ENCODE data around the gene DENND2A. TPM values are rescaled to one million over a fixed set of nuclear protein-coding genes. Genes with fewer than 3 reads are reported as not detected.

The DENND2A gene
- total RNA-seq, 1 experiment from 2014 or later, result 10.0 TPM

DNA sequence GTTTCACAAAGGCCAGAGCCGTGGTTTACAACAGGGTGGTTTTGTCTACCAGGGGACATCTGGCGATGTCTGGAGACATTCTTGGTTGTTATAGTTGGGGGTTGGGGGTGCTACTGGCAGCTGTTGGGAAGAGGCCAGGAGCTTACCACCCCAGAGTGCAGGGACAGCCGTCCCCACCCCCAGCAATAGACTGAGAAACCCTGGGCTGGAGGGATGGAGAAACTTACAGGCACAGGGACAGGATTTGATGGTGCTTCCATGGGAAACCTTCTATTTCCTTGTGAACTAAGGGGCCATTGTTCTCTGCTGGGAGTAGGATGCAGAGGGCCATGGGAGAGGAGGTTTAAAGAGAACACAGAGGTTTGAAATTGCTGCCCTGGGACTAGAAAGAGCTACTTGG is 43.0 kb upstream of the DENND2A start (continued):
- TF ChIP-seq TCF7 (CRISPR knock-in tag; IDR thresholded peaks at IDR 0.05; ENCODE audit: low read depth), result no peak
- TF ChIP-seq, protein P1, sequence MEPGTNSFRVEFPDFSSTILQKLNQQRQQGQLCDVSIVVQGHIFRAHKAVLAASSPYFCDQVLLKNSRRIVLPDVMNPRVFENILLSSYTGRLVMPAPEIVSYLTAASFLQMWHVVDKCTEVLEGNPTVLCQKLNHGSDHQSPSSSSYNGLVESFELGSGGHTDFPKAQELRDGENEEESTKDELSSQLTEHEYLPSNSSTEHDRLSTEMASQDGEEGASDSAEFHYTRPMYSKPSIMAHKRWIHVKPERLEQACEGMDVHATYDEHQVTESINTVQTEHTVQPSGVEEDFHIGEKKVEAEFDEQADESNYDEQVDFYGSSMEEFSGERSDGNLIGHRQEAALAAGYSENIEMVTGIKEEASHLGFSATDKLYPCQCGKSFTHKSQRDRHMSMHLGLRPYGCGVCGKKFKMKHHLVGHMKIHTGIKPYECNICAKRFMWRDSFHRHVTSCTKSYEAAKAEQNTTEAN (CRISPR knock-in tag; IDR thresholded peaks at IDR 0.05), result no peak
- no peak for TF ChIP-seq ZNF416 (CRISPR knock-in tag; IDR thresholded peaks at IDR 0.05)
- TF ChIP-seq, protein P2, sequence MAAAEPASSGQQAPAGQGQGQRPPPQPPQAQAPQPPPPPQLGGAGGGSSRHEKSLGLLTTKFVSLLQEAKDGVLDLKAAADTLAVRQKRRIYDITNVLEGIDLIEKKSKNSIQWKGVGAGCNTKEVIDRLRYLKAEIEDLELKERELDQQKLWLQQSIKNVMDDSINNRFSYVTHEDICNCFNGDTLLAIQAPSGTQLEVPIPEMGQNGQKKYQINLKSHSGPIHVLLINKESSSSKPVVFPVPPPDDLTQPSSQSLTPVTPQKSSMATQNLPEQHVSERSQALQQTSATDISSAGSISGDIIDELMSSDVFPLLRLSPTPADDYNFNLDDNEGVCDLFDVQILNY (CRISPR knock-in tag; IDR thresholded peaks at IDR 0.05), result no peak
- no peak for TF ChIP-seq ESRRA (CRISPR knock-in tag; IDR thresholded peaks at IDR 0.05; ENCODE audit: borderline replicate concordance)
- no peak for TF ChIP-seq CREB1 (CRISPR knock-in tag; IDR thresholded peaks at IDR 0.05)
- TF ChIP-seq ETV6 (CRISPR knock-in tag; IDR thresholded peaks at IDR 0.05), result no peak
- no peak for TF ChIP-seq SP1 (CRISPR knock-in tag; conservative IDR thresholded peaks at IDR 0.05)
- TF ChIP-seq, protein P3, sequence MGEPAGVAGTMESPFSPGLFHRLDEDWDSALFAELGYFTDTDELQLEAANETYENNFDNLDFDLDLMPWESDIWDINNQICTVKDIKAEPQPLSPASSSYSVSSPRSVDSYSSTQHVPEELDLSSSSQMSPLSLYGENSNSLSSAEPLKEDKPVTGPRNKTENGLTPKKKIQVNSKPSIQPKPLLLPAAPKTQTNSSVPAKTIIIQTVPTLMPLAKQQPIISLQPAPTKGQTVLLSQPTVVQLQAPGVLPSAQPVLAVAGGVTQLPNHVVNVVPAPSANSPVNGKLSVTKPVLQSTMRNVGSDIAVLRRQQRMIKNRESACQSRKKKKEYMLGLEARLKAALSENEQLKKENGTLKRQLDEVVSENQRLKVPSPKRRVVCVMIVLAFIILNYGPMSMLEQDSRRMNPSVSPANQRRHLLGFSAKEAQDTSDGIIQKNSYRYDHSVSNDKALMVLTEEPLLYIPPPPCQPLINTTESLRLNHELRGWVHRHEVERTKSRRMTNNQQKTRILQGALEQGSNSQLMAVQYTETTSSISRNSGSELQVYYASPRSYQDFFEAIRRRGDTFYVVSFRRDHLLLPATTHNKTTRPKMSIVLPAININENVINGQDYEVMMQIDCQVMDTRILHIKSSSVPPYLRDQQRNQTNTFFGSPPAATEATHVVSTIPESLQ (CRISPR knock-in tag; IDR thresholded peaks at IDR 0.05), result no peak
- no peak for TF ChIP-seq GTF2I (CRISPR knock-in tag; conservative IDR thresholded peaks at IDR 0.05)
- no peak for TF ChIP-seq PRRX2 (CRISPR knock-in tag; IDR thresholded peaks at IDR 0.05)
- no peak for TF ChIP-seq HMGA2 (CRISPR knock-in tag; IDR thresholded peaks at IDR 0.05)
- TF ChIP-seq, protein P4, sequence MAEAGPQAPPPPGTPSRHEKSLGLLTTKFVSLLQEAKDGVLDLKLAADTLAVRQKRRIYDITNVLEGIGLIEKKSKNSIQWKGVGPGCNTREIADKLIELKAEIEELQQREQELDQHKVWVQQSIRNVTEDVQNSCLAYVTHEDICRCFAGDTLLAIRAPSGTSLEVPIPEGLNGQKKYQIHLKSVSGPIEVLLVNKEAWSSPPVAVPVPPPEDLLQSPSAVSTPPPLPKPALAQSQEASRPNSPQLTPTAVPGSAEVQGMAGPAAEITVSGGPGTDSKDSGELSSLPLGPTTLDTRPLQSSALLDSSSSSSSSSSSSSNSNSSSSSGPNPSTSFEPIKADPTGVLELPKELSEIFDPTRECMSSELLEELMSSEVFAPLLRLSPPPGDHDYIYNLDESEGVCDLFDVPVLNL (CRISPR knock-in tag; IDR thresholded peaks at IDR 0.05; ENCODE audit: borderline replicate concordance, low read depth), result no peak
- no peak for TF ChIP-seq TEAD1 (CRISPR knock-in tag; IDR thresholded peaks at IDR 0.05)
- TF ChIP-seq, protein P5, sequence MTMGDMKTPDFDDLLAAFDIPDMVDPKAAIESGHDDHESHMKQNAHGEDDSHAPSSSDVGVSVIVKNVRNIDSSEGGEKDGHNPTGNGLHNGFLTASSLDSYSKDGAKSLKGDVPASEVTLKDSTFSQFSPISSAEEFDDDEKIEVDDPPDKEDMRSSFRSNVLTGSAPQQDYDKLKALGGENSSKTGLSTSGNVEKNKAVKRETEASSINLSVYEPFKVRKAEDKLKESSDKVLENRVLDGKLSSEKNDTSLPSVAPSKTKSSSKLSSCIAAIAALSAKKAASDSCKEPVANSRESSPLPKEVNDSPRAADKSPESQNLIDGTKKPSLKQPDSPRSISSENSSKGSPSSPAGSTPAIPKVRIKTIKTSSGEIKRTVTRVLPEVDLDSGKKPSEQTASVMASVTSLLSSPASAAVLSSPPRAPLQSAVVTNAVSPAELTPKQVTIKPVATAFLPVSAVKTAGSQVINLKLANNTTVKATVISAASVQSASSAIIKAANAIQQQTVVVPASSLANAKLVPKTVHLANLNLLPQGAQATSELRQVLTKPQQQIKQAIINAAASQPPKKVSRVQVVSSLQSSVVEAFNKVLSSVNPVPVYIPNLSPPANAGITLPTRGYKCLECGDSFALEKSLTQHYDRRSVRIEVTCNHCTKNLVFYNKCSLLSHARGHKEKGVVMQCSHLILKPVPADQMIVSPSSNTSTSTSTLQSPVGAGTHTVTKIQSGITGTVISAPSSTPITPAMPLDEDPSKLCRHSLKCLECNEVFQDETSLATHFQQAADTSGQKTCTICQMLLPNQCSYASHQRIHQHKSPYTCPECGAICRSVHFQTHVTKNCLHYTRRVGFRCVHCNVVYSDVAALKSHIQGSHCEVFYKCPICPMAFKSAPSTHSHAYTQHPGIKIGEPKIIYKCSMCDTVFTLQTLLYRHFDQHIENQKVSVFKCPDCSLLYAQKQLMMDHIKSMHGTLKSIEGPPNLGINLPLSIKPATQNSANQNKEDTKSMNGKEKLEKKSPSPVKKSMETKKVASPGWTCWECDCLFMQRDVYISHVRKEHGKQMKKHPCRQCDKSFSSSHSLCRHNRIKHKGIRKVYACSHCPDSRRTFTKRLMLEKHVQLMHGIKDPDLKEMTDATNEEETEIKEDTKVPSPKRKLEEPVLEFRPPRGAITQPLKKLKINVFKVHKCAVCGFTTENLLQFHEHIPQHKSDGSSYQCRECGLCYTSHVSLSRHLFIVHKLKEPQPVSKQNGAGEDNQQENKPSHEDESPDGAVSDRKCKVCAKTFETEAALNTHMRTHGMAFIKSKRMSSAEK (CRISPR knock-in tag; IDR thresholded peaks at IDR 0.05; ENCODE audit: borderline replicate concordance), result no peak

DNA sequence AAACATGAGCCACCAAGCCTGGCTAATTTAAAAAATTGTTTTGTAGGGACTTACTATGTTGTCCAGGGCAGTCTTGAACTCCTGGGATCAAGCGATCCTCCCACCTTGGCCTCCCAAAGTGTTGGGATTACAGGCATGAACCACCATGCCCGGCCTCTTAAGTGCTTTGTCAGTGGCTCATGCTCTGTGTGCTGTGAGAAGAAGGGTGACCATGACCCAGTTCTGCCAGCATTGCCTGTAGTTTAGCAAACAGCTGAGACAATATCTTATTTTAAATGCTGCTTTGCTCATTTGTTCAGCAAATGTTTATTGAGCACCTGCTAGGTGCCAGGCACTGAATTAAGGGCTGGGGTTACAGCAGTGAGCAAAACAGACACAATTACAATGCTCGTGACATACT is 41.2 kb upstream of the DENND2A start:
- ChIA-PET CTCF (no interaction called here), POLR2A (no interaction called here)
- Mint-ChIP-seq H3K9me3 (no peaks in the 10 kb centered on the region), H3K4me3 (no peak overlapping the region), H3K4me1 (no peaks in the 10 kb centered on the region), H3K36me3 (peaks cover 12% of the 10 kb centered on the region), H3K27ac (no peak overlapping the region), H3K27me3 (ENCODE audit: low read depth) (no peaks in the 10 kb centered on the region)
- ATAC-seq (no peak), DNase-seq (ENCODE audit: low spot score) (no peak)
- TF ChIP-seq CREB1 (CRISPR knock-in tag; IDR thresholded peaks at IDR 0.05) (no peak), EMX1 (CRISPR knock-in tag; IDR thresholded peaks at IDR 0.05) (no peak), MXD4 (CRISPR knock-in tag; IDR thresholded peaks at IDR 0.05; ENCODE audit: borderline replicate concordance) (no peak), GABPB1 (CRISPR knock-in tag; IDR thresholded peaks at IDR 0.05) (no peak), TEAD1 (CRISPR knock-in tag; IDR thresholded peaks at IDR 0.05) (no peak), RORB (CRISPR knock-in tag; IDR thresholded peaks at IDR 0.05) (no peak), MYBL2 (CRISPR knock-in tag; IDR thresholded peaks at IDR 0.05) (no peak), HMGA2 (CRISPR knock-in tag; IDR thresholded peaks at IDR 0.05) (no peak), ETV6 (CRISPR knock-in tag; IDR thresholded peaks at IDR 0.05) (no peak)
- TF ChIP-seq, protein P6, sequence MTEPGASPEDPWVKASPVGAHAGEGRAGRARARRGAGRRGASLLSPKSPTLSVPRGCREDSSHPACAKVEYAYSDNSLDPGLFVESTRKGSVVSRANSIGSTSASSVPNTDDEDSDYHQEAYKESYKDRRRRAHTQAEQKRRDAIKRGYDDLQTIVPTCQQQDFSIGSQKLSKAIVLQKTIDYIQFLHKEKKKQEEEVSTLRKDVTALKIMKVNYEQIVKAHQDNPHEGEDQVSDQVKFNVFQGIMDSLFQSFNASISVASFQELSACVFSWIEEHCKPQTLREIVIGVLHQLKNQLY (CRISPR knock-in tag; IDR thresholded peaks at IDR 0.05), result no peak
- TF ChIP-seq, protein P4 (CRISPR knock-in tag; IDR thresholded peaks at IDR 0.05; ENCODE audit: borderline replicate concordance, low read depth), result no peak
- TF ChIP-seq, protein P3 (CRISPR knock-in tag; IDR thresholded peaks at IDR 0.05), result no peak
- TF ChIP-seq, protein P7, sequence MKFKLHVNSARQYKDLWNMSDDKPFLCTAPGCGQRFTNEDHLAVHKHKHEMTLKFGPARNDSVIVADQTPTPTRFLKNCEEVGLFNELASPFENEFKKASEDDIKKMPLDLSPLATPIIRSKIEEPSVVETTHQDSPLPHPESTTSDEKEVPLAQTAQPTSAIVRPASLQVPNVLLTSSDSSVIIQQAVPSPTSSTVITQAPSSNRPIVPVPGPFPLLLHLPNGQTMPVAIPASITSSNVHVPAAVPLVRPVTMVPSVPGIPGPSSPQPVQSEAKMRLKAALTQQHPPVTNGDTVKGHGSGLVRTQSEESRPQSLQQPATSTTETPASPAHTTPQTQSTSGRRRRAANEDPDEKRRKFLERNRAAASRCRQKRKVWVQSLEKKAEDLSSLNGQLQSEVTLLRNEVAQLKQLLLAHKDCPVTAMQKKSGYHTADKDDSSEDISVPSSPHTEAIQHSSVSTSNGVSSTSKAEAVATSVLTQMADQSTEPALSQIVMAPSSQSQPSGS (CRISPR knock-in tag; IDR thresholded peaks at IDR 0.05; ENCODE audit: borderline replicate concordance, low read depth), result no peak
